ENCODE results near the gene SUSD6.

SUSD6 gene

GRCh38 chr14:69753860-69754259 lies 142.5 kb downstream of the SUSD6 start:
- no peak overlapping the region for H3K27ac ChIP-seq

GRCh38 chr14:69754487-69754886 lies 143.1 kb downstream of the SUSD6 start:
- H3K27ac ChIP-seq, result no peak overlapping the region
- TF ChIP-seq CTCF (conservative IDR thresholded peaks at IDR 0.05) (no peak), ZFX (IDR thresholded peaks at IDR 0.05) (no peak)

More at GRCh38 chr14:69753860-69754259, 142.5 kb downstream of the SUSD6 start:
- TF ChIP-seq ZFX (IDR thresholded peaks at IDR 0.05) (no peak), CTCF (conservative IDR thresholded peaks at IDR 0.05) (no peak)

DNA sequence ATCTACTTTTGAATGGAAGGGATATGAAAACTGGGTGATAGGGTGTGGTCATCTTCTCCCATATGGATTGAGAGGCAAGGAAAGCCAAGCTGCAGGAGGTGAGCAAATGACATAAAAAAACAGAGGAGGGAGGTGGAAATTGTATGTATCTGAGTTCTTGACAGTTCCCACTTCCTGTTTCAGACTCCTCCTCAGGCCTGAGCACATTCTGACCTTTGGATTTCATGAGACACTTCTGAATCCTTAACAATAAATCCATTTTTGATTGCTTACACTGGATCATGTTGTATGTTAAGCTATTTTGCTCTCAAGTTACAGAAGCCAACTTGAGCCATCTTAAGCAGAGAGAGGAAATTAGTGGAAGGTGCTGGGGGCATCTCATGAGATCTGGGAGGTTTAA lies 143.9 kb downstream of the SUSD6 start:
- no peak overlapping the region; the same call in 1 of the 2 replicates for H3K27ac ChIP-seq
- no peak for TF ChIP-seq ZFX (IDR thresholded peaks at IDR 0.05)
- TF ChIP-seq CTCF (conservative IDR thresholded peaks at IDR 0.05), result no peak

GRCh38 chr14:69755784-69756183 lies 144.4 kb downstream of the SUSD6 start:
- no peak for TF ChIP-seq CTCF (conservative IDR thresholded peaks at IDR 0.05)
- no peak for TF ChIP-seq ZFX (IDR thresholded peaks at IDR 0.05)

DNA sequence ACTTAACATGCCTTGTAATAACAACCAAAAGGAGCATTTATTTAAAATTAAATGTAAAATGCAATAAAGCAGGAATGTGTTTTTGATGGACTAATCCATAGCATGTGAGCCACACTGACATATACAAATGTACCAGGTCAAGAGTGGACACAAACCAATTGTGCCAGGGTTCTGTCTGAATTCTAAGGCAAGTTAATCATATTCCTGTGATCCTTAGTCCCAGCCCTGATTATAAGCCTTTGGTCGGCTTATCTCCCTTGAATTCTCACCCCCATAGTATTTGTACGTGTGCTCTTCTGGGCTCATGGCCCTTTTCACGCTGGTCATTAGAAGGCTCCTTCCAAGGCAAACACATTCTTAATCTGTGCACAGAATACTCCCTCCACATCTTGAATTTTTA lies 144.9 kb downstream of the SUSD6 start:
- H3K27ac ChIP-seq, result no peak overlapping the region
- TF ChIP-seq CTCF (conservative IDR thresholded peaks at IDR 0.05) (no peak), ZFX (IDR thresholded peaks at IDR 0.05) (no peak)

More at GRCh38 chr14:69755784-69756183, 144.4 kb downstream of the SUSD6 start:
- H3K27ac ChIP-seq, result no peak overlapping the region; the same call in 1 of the 2 replicates

GRCh38 chr14:69760810-69761209 lies 149.4 kb downstream of the SUSD6 start:
- H3K27ac ChIP-seq, result no peak overlapping the region
- TF ChIP-seq CTCF (conservative IDR thresholded peaks at IDR 0.05) (no peak), ZFX (IDR thresholded peaks at IDR 0.05) (no peak)

DNA sequence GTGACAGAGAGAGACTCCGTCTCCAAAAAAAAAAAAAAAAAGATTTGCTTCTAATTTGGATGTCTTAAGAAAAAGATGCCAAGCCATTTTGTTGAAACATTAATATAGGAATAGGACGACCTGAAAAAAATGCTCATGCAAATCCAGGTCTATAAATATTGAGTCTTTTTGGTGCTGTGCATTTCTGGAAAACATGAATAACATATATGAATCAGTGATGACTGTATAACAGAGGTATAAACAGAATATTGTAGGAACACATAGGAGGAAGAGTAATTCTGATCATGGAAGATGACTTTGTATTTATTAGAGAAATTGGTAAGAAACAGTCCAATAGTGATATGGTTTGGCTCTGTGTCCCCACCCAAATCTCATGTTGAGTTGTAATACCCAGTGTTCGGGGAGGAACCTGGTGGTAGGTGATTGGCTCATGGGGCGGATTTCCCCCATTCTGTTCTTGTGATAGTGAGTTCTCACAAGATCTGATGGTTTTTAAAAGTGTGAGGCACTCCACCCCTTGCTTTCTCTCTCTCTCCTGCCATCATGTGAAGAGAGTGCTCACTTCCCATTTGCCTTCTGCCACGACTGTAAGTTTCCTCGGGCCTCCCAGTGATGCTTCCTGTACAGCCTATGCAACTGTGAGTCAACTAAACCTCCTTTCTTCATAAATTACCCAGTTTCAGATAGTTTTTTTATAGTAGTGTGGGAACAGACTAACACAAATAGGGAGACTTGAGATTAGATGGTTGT lies 152.5 kb downstream of the SUSD6 start:
- no peak overlapping the region for H3K27ac ChIP-seq
- no peak for TF ChIP-seq ZFX (IDR thresholded peaks at IDR 0.05)
- TF ChIP-seq CTCF (conservative IDR thresholded peaks at IDR 0.05), result no peak
